ENCODE results near the gene FURIN. TPM values are rescaled to one million over a fixed set of nuclear protein-coding genes. Genes with fewer than 3 reads are reported as not detected.

FURIN gene
- total RNA-seq, 1 donor from 2014 or later, result 8.3 TPM

DNA sequence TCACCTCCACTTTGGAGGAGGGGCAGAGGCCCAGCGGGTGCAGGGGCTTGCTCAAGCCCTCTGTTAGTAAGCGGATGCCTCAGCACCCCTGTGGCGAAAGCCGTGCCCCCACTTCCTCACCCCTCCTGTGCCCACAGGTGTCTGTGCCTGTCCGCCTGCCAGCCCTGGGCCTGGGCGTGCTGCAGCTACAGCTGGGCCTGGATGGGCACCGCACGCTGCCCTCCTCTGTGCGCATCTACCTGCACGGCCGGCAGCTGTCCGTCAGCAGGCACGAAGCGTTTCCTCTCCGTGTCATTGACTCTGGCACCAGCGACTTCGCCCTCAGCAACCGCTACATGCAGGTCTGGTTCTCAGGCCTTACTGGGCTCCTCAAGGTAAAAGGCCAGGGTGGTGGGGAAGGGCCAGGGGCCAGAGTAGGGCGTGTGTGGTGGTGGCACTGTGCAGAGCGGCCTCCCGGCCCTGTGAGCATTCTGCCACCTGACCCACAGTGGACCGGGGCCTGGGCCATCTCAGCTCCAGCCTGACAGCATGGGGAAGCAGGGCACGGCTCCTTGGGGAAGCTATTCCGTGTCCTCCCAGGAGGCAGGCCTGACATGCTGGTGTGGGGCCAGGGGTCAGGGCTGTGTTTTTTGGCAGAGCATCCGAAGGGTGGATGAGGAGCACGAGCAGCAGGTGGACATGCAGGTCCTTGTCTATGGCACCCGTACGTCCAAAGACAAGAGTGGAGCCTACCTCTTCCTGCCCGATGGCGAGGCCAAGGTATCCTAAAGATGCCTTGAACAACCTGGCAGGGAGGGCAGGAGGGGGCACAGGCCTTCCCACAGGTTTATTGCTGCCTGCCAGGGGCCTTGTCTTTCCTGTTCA, 43.8 kb downstream of the FURIN start:
- H4K20me1 ChIP-seq (ENCODE audit: low read depth), result no peaks in the 10 kb centered on the region
- DNase-seq (ENCODE audit: low spot score), result no peak
- Mint-ChIP-seq H3K9me3 (no peaks in the 10 kb centered on the region), H3K27me3 (ENCODE audit: insufficient read depth, low read depth) (no peaks in the 10 kb centered on the region), H3K36me3 (peaks cover 22% of the 10 kb centered on the region), H3K4me1 (no peaks in the 10 kb centered on the region), H3K4me3 (no peak overlapping the region), H3K27ac (no peak overlapping the region)
- no peaks in the 10 kb centered on the region for H3K9me3 ChIP-seq (ENCODE audit: low read depth)
- H3F3A ChIP-seq (ENCODE audit: low read depth), result no peaks in the 10 kb centered on the region
- no peaks in the 10 kb centered on the region for H3K4me1 ChIP-seq
- H3K9ac ChIP-seq, result no peak overlapping the region
- no peak overlapping the region for H3K27ac ChIP-seq
- no peaks in the 10 kb centered on the region for H3K27me3 ChIP-seq
- H3K4me3 ChIP-seq, result no peak overlapping the region
- TF ChIP-seq EZH2phosphoT487 (IDR thresholded peaks at IDR 0.05) (no peak), CTCF (IDR thresholded peaks at IDR 0.05) (no peak), EZH2 (IDR thresholded peaks at IDR 0.05) (no peak)
- H3K4me2 ChIP-seq, result no peak overlapping the region
- no peak overlapping the region for H2AFZ ChIP-seq (replicated peaks)
- H3K36me3 ChIP-seq, result no peaks in the 10 kb centered on the region
- no peaks in the 10 kb centered on the region for H3K79me2 ChIP-seq (ENCODE audit: low read depth)

- no peaks in the 10 kb centered on the region for H3K4me1 Mint-ChIP-seq
- H3K4me1 ChIP-seq, result no peaks in the 10 kb centered on the region
Observed at GRCh38 chr15:90912770-90913075, 44.3 kb downstream of the FURIN start.

GRCh38 chr15:90913398-90913944, 45.1 kb downstream of the FURIN start:
- DNase-seq (ENCODE audit: low spot score), result no peak
- Histone ChIP-seq H3K9ac (no peak overlapping the region), H3K4me2 (no peak overlapping the region), H3K79me2 (ENCODE audit: low read depth) (no peaks in the 10 kb centered on the region), H2AFZ (replicated peaks) (no peak overlapping the region), H3K27ac (no peak overlapping the region), H3K4me1 (no peaks in the 10 kb centered on the region), H3K9me3 (ENCODE audit: low read depth) (no peaks in the 10 kb centered on the region), H3K27me3 (no peaks in the 10 kb centered on the region), H3K36me3 (no peaks in the 10 kb centered on the region), H3K4me3 (no peak overlapping the region), H4K20me1 (ENCODE audit: low read depth) (no peaks in the 10 kb centered on the region), H3F3A (ENCODE audit: low read depth) (no peaks in the 10 kb centered on the region)
- H3K4me3 Mint-ChIP-seq, result no peak overlapping the region
- TF ChIP-seq CTCF (IDR thresholded peaks at IDR 0.05) (no peak), EZH2 (IDR thresholded peaks at IDR 0.05) (no peak), EZH2phosphoT487 (IDR thresholded peaks at IDR 0.05) (no peak)
- no peak overlapping the region for H3K27ac Mint-ChIP-seq
- H3K36me3 Mint-ChIP-seq, result peaks cover 17% of the 10 kb centered on the region
- H3K27me3 Mint-ChIP-seq (ENCODE audit: insufficient read depth, low read depth), result peaks cover 2% of the 10 kb centered on the region
- H3K4me1 Mint-ChIP-seq, result no peaks in the 10 kb centered on the region
- H3K9me3 Mint-ChIP-seq, result no peaks in the 10 kb centered on the region

More at GRCh38 chr15:90912770-90913075, 44.3 kb downstream of the FURIN start:
- Mint-ChIP-seq H3K9me3 (no peaks in the 10 kb centered on the region), H3K27ac (no peak overlapping the region), H3K36me3 (peaks cover 20% of the 10 kb centered on the region), H3K4me3 (no peak overlapping the region), H3K27me3 (ENCODE audit: insufficient read depth, low read depth) (peaks cover 2% of the 10 kb centered on the region)
- no peaks in the 10 kb centered on the region for H3K36me3 ChIP-seq
- no peak overlapping the region for H3K9ac ChIP-seq
- H3K4me2 ChIP-seq, result no peak overlapping the region
- no peak overlapping the region for H3K4me3 ChIP-seq
- no peak for DNase-seq (ENCODE audit: low spot score)
- H3K27me3 ChIP-seq, result no peaks in the 10 kb centered on the region
- H3F3A ChIP-seq (ENCODE audit: low read depth), result no peaks in the 10 kb centered on the region
- TF ChIP-seq EZH2 (IDR thresholded peaks at IDR 0.05), result no peak
- no peak for TF ChIP-seq CTCF (IDR thresholded peaks at IDR 0.05)
- no peak for TF ChIP-seq EZH2phosphoT487 (IDR thresholded peaks at IDR 0.05)
- no peak overlapping the region for H3K27ac ChIP-seq
- H4K20me1 ChIP-seq (ENCODE audit: low read depth), result no peaks in the 10 kb centered on the region
- no peaks in the 10 kb centered on the region for H3K79me2 ChIP-seq (ENCODE audit: low read depth)
- no peaks in the 10 kb centered on the region for H3K9me3 ChIP-seq (ENCODE audit: low read depth)
- H2AFZ ChIP-seq (replicated peaks), result no peak overlapping the region
